HG02973 (cell line): ENCODE data around the gene POU3F3.

Experiments used
- ATAC-seq: cut with Tn5 transposase; IDR thresholded peaks from one replicate; pipeline ENCODE4 v1.9.1; 2021; ENCODE audit warnings: moderate library complexity; ENCODE audit not compliant: unreplicated experiment

Gene POU3F3

GRCh38 chr2:104859766-104860450 is 6.0 kb downstream of the POU3F3 start:
- ATAC-seq, result no peak

DNA sequence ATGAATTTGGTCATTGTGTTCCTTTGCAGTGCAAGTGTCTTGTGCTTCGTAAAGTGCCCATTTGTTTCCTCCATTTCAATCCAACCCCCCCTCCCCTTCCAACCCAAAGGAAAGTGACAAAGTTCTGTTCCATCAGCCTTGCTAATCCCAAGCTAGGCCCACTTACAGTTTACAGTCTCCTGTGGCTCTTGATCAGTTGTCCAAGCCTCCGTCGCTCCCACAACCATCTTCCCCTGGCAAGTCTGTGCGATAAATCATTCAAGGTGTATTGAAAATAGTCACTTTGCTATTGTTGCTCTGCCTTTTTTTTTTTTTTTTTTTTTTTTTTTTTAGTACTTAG is 6.5 kb downstream of the POU3F3 start:
- ATAC-seq, result no peak

GRCh38 chr2:104861351-104862057 is 7.6 kb downstream of the POU3F3 start:
- ATAC-seq, result no peak

DNA sequence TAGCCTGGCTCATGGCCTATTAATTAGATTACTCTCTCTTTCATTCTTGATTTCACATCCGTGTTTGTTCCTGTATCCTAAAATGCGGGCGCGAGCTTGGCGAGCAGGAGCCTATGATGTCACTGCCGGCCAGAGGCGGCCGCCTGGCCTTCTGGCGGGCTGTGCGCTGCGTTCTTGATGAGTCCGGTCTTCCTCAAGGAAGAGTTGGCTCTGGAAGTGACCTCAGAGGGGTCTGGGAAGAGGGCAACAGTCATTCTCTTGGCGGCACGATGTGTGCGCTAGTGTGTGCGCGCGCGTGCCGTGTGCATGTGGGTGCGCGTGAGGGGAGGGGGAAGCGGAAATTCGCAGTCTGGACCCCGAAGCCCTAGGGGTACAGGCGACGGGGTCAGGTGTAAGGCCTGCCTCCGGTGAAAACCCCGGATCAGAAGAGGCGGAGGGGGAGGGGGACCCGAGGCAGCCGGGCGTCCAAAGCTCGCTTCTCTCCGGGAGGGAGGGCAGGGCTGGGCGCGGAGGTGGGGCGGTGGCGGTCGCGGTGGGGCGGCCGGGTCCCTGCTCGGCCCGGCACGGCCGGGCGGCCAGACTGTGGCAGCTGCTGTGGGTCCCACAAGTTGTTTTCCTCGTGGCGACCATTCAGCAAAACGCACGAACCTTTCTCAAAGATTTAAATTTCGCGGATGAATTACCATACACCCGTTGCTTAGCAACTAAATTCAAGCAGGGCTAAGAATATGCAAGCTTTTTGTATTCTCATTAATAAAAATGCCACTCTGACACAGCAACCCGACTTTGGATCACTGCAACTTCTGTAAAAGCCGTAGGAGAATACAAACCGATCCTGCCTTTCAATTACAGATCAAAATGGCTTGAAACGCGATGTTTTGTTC is 8.4 kb downstream of the POU3F3 start:
- no peak for ATAC-seq

DNA sequence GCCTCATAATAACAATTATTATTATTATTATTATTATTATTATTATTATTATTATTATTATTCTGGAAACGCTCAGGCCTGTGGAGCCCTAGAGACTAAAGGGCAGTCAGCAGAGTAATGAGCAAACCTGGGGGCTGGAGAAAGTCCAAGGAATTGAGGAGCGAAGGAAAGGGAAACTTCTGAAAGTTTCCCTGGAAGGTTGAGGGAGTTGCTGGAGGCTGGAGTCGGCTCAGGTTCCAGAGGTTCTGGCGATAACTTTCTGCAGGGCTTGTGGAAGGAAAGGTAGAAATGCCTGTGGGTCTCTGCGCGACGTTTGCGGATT is 9.2 kb downstream of the POU3F3 start:
- no peak for ATAC-seq

DNA sequence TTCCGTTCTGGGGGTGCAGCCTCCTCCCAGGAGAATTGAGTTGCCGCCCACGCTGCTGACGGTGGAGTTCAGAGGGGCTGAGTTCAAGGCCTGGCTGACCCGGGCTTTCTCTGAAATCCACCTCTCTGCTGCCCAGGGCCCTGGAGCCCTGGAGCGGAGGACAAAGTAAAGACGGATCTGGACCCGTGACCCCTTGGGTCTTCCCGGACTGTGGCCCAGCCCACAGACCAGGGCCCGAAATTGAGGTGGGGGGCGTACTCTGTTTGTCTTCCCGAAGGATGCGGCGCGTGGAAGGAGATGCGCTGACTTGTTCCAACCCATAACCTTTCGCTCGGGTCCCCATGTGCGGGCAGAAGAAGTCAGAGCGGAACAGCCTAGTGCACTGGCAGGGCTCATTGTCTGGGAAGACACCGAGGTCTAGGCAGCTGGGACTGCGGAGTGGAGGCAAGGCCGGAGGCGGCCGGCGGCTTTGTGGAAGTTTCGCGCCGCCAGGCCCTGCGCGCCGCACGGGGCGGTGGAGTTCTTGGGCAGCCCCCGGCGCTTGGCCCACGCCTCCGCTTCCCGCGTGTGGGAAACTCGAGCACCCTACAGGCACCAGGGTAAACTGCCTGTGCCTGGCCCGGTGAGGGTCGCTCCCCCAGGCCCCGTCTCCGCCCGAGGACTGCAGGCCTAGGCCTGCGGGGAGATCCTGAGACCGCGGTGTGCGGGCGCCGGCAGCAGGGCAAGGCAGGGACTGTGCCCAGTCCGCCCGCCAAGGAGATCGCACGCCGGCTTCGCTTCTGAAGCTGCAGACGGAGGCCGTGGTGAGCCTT is 9.8 kb downstream of the POU3F3 start:
- ATAC-seq, result no peak

GRCh38 chr2:104864280-104865095 is 10.6 kb downstream of the POU3F3 start:
- no peak for ATAC-seq

GRCh38 chr2:104865096-104865470 is 11.2 kb downstream of the POU3F3 start:
- no peak for ATAC-seq

- no peak for ATAC-seq
Observed at GRCh38 chr2:104866122-104866864, 12.4 kb downstream of the POU3F3 start.

- ATAC-seq, result no peak
Observed at GRCh38 chr2:104866883-104867812, 13.2 kb downstream of the POU3F3 start.

DNA sequence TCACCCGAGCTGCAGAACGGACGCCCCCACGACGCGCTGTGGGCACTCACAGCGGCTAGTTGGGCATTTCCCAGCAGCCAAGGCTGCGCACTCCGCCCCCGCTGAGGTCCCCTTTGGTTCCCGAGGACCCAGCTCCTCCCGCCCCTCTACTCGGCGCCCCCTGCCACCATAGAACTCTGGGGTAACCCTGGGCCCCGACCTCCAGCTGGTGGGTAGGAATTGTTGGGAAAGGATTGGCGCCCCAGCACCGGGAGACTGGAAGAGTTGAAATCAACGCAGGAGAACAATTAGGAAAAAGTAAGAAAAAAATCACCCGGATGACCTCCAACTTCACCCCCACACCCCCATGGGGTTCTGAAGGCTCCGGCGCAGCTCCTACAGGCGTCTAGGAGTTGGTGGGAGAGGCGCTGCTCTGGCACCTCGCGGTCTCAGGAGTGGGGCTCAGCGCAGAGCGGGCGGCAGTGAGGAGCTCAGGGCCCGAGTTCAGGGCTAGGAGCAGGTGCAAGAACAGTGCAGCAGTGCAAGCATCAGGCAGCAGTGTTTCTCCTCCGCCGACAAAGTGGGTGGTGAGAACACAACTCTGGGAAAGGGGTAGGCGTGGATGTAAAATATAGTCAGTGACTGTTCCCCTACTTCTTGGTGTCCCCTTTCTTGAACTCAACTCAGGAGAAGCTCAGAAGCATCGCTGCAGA is 14.0 kb downstream of the POU3F3 start:
- no peak for ATAC-seq

DNA sequence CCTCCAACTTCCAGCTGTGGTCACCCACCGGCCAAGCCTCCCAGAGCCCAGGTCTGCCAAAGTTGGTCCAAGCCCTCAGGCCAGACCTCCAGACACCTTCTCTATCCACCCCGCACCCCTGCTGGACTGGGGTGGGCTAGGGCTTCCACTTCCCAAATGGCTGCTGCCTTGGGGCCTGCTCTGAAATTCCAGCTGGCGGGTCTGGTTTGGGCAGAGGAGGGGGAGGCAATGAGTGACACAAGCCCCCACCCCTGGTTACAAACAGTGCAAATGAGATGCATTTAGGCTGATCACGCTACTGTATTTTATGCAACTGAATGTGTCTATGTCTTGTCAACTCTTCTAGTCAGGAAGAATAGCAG is 14.6 kb downstream of the POU3F3 start:
- ATAC-seq, result no peak

- no peak for ATAC-seq
Observed at GRCh38 chr2:104870100-104870975, 16.4 kb downstream of the POU3F3 start.

- ATAC-seq, result no peak
Observed at GRCh38 chr2:104871649-104871971, 17.7 kb downstream of the POU3F3 start.

GRCh38 chr2:104871972-104872865 is 18.3 kb downstream of the POU3F3 start:
- ATAC-seq, result no peak
